HEK293 (cell line): ENCODE measurements around the gene SERF2.
A peak's percentile ranks its signal among the peaks of the same experiment; 100 is the strongest.

ENCODE experiments used
- CTCF ChIA-PET: fragments of 350-600 bp; formaldehyde crosslinking; extraction: SDS; loops from one replicate; lab custom pipeline; 2021; ENCODE audit warnings: antibody characterized with exemption; lab: Yijun Ruan, JAX
- POLR2A ChIA-PET: fragments of 300-600 bp; formaldehyde crosslinking; extraction: SDS; loops from one replicate; lab custom pipeline; 2020; ENCODE audit warnings: antibody characterized with exemption, inconsistent platforms; lab: Yijun Ruan, JAX
- H3K27ac ChIP-seq: fragments of 200-500 bp; sonication (Bioruptor generic); 2 replicates; pipeline ENCODE4 v1.5.1; 2014; ENCODE audit warnings: low read depth, low read length, control low read depth, inconsistent platforms; ENCODE audit errors: extremely low read depth
- H3K36me3 ChIP-seq, 2 experiments: fragments of 200-500 bp in 1 of 2; sonication (Bioruptor generic) in 1 of 2; 1 replicate in 1 of 2; 2 replicates in 1 of 2; pipeline ENCODE4 v1.5.1; 2014 to 2017; ENCODE audit warnings: inconsistent platforms in 2 of 2, low read length in 2 of 2; ENCODE audit not compliant: control insufficient read depth in 2 of 2, insufficient read depth in 1 of 2
- H3K4me1 ChIP-seq: fragments of 200-500 bp; sonication (Bioruptor generic); 2 replicates; pipeline ENCODE4 v1.5.1; 2014; ENCODE audit warnings: mild to moderate bottlenecking, low read length, inconsistent platforms; ENCODE audit not compliant: control insufficient read depth, insufficient read depth
- H3K4me3 ChIP-seq: 2 replicates; pipeline ENCODE4 v1.5.1; 2011; ENCODE audit warnings: low read depth, mild to moderate bottlenecking, control low read depth, low read length, moderate library complexity
- H3K9me3 ChIP-seq: fragments of 200-500 bp; sonication (Bioruptor generic); 2 replicates; pipeline ENCODE4 v1.5.1; 2014; ENCODE audit warnings: low read depth, low read length, inconsistent platforms; ENCODE audit not compliant: control insufficient read depth, insufficient read depth
- ATF2 ChIP-seq: fragments of 450-650 bp; formaldehyde crosslinking; IDR thresholded peaks from 2 replicates; pipeline ENCODE4 v1.5.1; 2016; ENCODE audit warnings: missing biosample characterization, missing genetic modification characterization, low read depth
- GFI1B ChIP-seq: fragments of 450-650 bp; formaldehyde crosslinking; IDR thresholded peaks from 2 replicates; pipeline ENCODE4 v1.5.1; 2016; ENCODE audit warnings: missing biosample characterization, missing genetic modification characterization
- MEIS1 ChIP-seq: sonication (generic); formaldehyde crosslinking; IDR thresholded peaks from 2 replicates; pipeline ENCODE4 v1.8.1; 2022; ENCODE audit warnings: missing genetic modification reagents, mild to moderate bottlenecking, borderline replicate concordance
- PRDM10 ChIP-seq: fragments of 450-650 bp; formaldehyde crosslinking; IDR thresholded peaks from 2 replicates; pipeline ENCODE4 v1.5.1; 2016; ENCODE audit warnings: missing biosample characterization, missing genetic modification characterization
- ZBTB11 ChIP-seq: fragments of 450-650 bp; formaldehyde crosslinking; conservative IDR thresholded peaks from 2 replicates; pipeline ENCODE4 v1.5.1; 2016; ENCODE audit warnings: low read depth, missing biosample characterization, missing genetic modification characterization
- ZBTB26 ChIP-seq: fragments of 450-650 bp; formaldehyde crosslinking; optimal IDR thresholded peaks from 2 replicates; pipeline ENCODE3; 2016; ENCODE audit warnings: missing biosample characterization, mild to moderate bottlenecking, missing genetic modification characterization
- ZBTB48 ChIP-seq: fragments of 450-650 bp; formaldehyde crosslinking; IDR thresholded peaks from 2 replicates; pipeline ENCODE4 v1.5.1; 2016; ENCODE audit warnings: missing biosample characterization, missing genetic modification characterization
- ZBTB8A ChIP-seq: fragments of 450-650 bp; formaldehyde crosslinking; IDR thresholded peaks from 2 replicates; pipeline ENCODE4 v1.5.1; 2016; ENCODE audit warnings: missing biosample characterization, missing genetic modification characterization
- ZNF138 ChIP-seq: fragments of 450-650 bp; formaldehyde crosslinking; IDR thresholded peaks from 2 replicates; pipeline ENCODE4 v1.5.1; 2016; ENCODE audit warnings: missing biosample characterization, missing genetic modification characterization, borderline replicate concordance
- ZNF223 ChIP-seq: fragments of 450-650 bp; formaldehyde crosslinking; IDR thresholded peaks from 2 replicates; pipeline ENCODE4 v1.5.1; 2016; ENCODE audit warnings: missing biosample characterization, missing genetic modification characterization
- ZNF23 ChIP-seq: fragments of 450-650 bp; formaldehyde crosslinking; IDR thresholded peaks from 2 replicates; pipeline ENCODE4 v1.5.1; 2016; ENCODE audit warnings: missing biosample characterization, missing genetic modification characterization, borderline replicate concordance
- ZNF510 ChIP-seq: fragments of 450-650 bp; formaldehyde crosslinking; IDR thresholded peaks from 2 replicates; pipeline ENCODE4 v1.5.1; 2018; ENCODE audit warnings: mild to moderate bottlenecking, missing genetic modification characterization, missing biosample characterization; ENCODE audit not compliant: insufficient replicate concordance
- ZNF555 ChIP-seq: fragments of 450-650 bp; formaldehyde crosslinking; conservative IDR thresholded peaks from 2 replicates; pipeline ENCODE4 v1.5.1; 2017; ENCODE audit warnings: missing biosample characterization, mild to moderate bottlenecking, missing genetic modification characterization, inconsistent platforms
- ZNF560 ChIP-seq: fragments of 450-650 bp; formaldehyde crosslinking; IDR thresholded peaks from 2 replicates; pipeline ENCODE4 v1.5.1; 2017; ENCODE audit warnings: missing biosample characterization, missing genetic modification characterization, borderline replicate concordance
- ZNF571 ChIP-seq: fragments of 450-650 bp; formaldehyde crosslinking; IDR thresholded peaks from 2 replicates; pipeline ENCODE4 v1.5.0; 2017; ENCODE audit warnings: missing biosample characterization, missing genetic modification characterization
- ZNF701 ChIP-seq: fragments of 450-650 bp; formaldehyde crosslinking; IDR thresholded peaks from 2 replicates; pipeline ENCODE4 v1.5.1; 2016; ENCODE audit warnings: missing biosample characterization, missing genetic modification characterization
- ZNF704 ChIP-seq: fragments of 450-650 bp; formaldehyde crosslinking; IDR thresholded peaks from 2 replicates; pipeline ENCODE4 v1.5.1; 2016; ENCODE audit warnings: missing biosample characterization, missing genetic modification characterization
- ZSCAN23 ChIP-seq: fragments of 450-650 bp; formaldehyde crosslinking; IDR thresholded peaks from 2 replicates; pipeline ENCODE4 v1.5.1; 2016; ENCODE audit warnings: missing biosample characterization, missing genetic modification characterization
- ZXDB ChIP-seq: fragments of 450-650 bp; formaldehyde crosslinking; IDR thresholded peaks from 2 replicates; pipeline ENCODE4 v1.5.1; 2016; ENCODE audit warnings: missing biosample characterization, missing genetic modification characterization

SERF2 gene

GRCh38 chr15:43776101-43776717 is 15.9 kb upstream of the SERF2 start (continued):
- TF ChIP-seq PRDM10 (tag by site-specific recombination), result peak; percentile 82
- TF ChIP-seq ZNF571, result no peak
- peak; percentile 14 for TF ChIP-seq ZBTB11 (tag by site-specific recombination)
- no peak for TF ChIP-seq ZNF701 (tag by site-specific recombination)
- no peak for TF ChIP-seq ZNF223 (tag by site-specific recombination)
- no peak for TF ChIP-seq ZNF560

- Histone ChIP-seq H3K9me3 (no peaks in the 10 kb centered on the region), H3K27ac (peak within 1 kb of the TSS; percentile 92), H3K36me3 (peaks cover 19 to 25% of the 10 kb centered on the region in 2 experiments), H3K4me1 (peaks cover 5% of the 10 kb centered on the region; the same call in 1 of the 2 replicates), H3K4me3 (peak within 1 kb of the TSS; percentile 45)
- POLR2A ChIA-PET, result interaction anchor here (0.5 to 2.0 kb wide), 10 partner anchors 11 to 647 kb away, joined by 3 to 8 read pairs (median 3); partner anchors contain the start of genes FRMD5, HYPK, MFAP1 and SERF2
- CTCF ChIA-PET, result interaction anchor here (0.6 to 1.9 kb wide), 7 partner anchors 12 to 406 kb away, joined by 3 to 7 read pairs (median 4); partner anchors contain the start of genes TUBGCP4 and ZSCAN29
- TF ChIP-seq ZNF138 (tag by site-specific recombination), result no peak
- TF ChIP-seq ZNF701 (tag by site-specific recombination), result no peak
- no peak for TF ChIP-seq ZNF704 (tag by site-specific recombination)
- no peak for TF ChIP-seq ZBTB26
- no peak; the same call in 1 of the 2 replicates for TF ChIP-seq ZXDB (tag by site-specific recombination)
- 0 out of 2 replicates have a peak, but pooled peaks have one; percentile 48 for TF ChIP-seq ZBTB48 (tag by site-specific recombination)
- no peak for TF ChIP-seq ZNF23
- TF ChIP-seq ZNF555, result no peak
- no peak for TF ChIP-seq ZSCAN23 (tag by site-specific recombination)
- TF ChIP-seq PRDM10 (tag by site-specific recombination), result peak; percentile 51
- TF ChIP-seq GFI1B (tag by site-specific recombination), result no peak
- TF ChIP-seq MEIS1 (CRISPR knock-in tag), result no peak
- TF ChIP-seq ATF2, result no peak
- no peak for TF ChIP-seq ZNF510 (tag by site-specific recombination)
- no peak for TF ChIP-seq ZBTB8A
Measured at GRCh38 chr15:43776718-43777266, 15.3 kb upstream of the SERF2 start, which contains the start of gene ELL3. ELL3 (minus strand) TSS chr15:43776966; CDS start chr15:43776901, 65 bp downstream.
